Measurements from ENCODE around the gene SUSD2. TPM values are rescaled to one million over a fixed set of nuclear protein-coding genes. Genes with fewer than 3 reads are reported as not detected.

SUSD2 gene
- total and polyA plus RNA-seq, 2 of the 8 experiments (the other 6 are each of a cell fraction or from before 2014, with no cell fraction given) = 2.0 to 4.8 TPM

DNA sequence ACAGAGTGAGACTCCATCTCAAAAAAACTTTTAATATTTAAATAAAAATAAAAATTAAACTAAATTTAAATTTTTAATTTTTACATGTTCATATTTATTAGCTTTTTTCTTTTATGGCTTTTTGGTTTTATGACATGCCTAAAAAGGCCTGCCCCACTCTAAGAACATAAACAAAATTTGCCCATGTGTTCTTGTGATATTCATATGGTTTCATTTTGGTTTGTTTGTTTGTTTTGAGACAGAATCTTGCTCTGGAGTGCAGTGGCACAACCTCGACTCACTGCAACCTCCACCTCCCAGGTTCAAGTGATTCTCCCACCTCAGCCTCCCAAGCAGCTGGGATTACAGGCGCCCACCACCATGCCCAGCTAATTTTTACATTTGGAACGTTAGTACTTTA, 27.7 kb downstream of the SUSD2 start:
- no peak overlapping the region for H3K9ac ChIP-seq (replicated peaks in 1 of 4; ENCODE audit: extremely low read depth in 1 of 4, low read depth in 3 of 4, low read length in 3 of 4)
- POLR2A ChIA-PET (ENCODE audit: partially characterized antibody) = no interaction called here
- H3K14ac ChIP-seq (ENCODE audit: insufficient read length) = no peak overlapping the region
- peaks cover 0 to 5% (median under 1%) of the 10 kb centered on the region in 4 experiments; a peak in 1 of 7 replicates for H3K4me1 ChIP-seq (replicated peaks in 1 of 4; ENCODE audit: control insufficient read depth in 3 of 4, insufficient read depth in 4 of 4, low read length in 3 of 4)
- H3K4me3 ChIP-seq (ENCODE audit: extremely low read depth in 1 of 4, insufficient read depth in 2 of 4, low read depth in 3 of 4, low read length in 4 of 4) = no peak overlapping the region
- no peak overlapping the region for H3K4ac ChIP-seq (replicated peaks; ENCODE audit: insufficient read length, low read depth, low read length)
- FAIRE-seq (no peak), DNase-seq (ENCODE audit: low read depth in 1 of 2, low spot score in 2 of 2) (no peak)
- CTCF ChIA-PET (ENCODE audit: partially characterized antibody) = interaction anchor here (2.8 to 3.2 kb wide), 2 partner anchors 20 to 22 kb away, joined by 9 to 17 read pairs; no protein-coding TSS in a partner anchor
- peaks cover 0 to 5% of the 10 kb centered on the region in 2 experiments; a peak in 2 of 4 replicates for H3K9me3 ChIP-seq (ENCODE audit: insufficient read depth in 2 of 2, low read depth in 1 of 2, low read length in 1 of 2)
- no peak overlapping the region for H2BK12ac ChIP-seq (ENCODE audit: low read depth, low read length)
- H3K27me3 ChIP-seq (replicated peaks in 1 of 4; ENCODE audit: control insufficient read depth in 3 of 4, extremely low read depth in 1 of 4, insufficient read depth in 3 of 4, low read length in 3 of 4) = no peaks in the 10 kb centered on the region
- no peaks in the 10 kb centered on the region for H3K36me3 ChIP-seq (ENCODE audit: control insufficient read depth in 2 of 4, insufficient read depth in 4 of 4, low read length in 3 of 4)
- no peaks in the 10 kb centered on the region for H3K79me2 ChIP-seq (ENCODE audit: control insufficient read depth in 1 of 2, insufficient read depth in 2 of 2, low read length in 2 of 2)
- WGBS, 2 experiments (ENCODE audit: extremely low coverage in 1 of 2, insufficient coverage in 1 of 2, insufficient read length in 1 of 2, insufficient replicate concordance in 2 of 2, low coverage in 1 of 2, low lambda C conversion rate in 2 of 2, missing lambda C conversion rate in 1 of 2) = 84% methylated on average over 3 of the region's 3 CpGs; no CpG with 5 or more reads in 1 of the 2 experiments
- H3K79me1 ChIP-seq (ENCODE audit: low read depth, low read length) = no peaks in the 10 kb centered on the region
- no peak overlapping the region for H2BK120ac ChIP-seq (replicated peaks; ENCODE audit: low read depth, low read length)
- H2BK20ac ChIP-seq (ENCODE audit: low read length) = no peak overlapping the region
- H4K8ac ChIP-seq (ENCODE audit: extremely low read depth, insufficient read depth, low read length) = no peak overlapping the region
- no peak overlapping the region for H2AK5ac ChIP-seq (ENCODE audit: low read depth, low read length)
- H3K4me2 ChIP-seq (ENCODE audit: insufficient read depth in 1 of 2, low read depth in 2 of 2, low read length in 2 of 2) = no peak overlapping the region
- no peak overlapping the region for H2BK15ac ChIP-seq (ENCODE audit: low read length)
- H4K91ac ChIP-seq (replicated peaks; ENCODE audit: insufficient read length, low read length) = no peak overlapping the region
- H3K56ac ChIP-seq (replicated peaks; ENCODE audit: insufficient read length, low read depth, low read length) = no peak overlapping the region
- no peak overlapping the region for H2BK5ac ChIP-seq (ENCODE audit: low read depth, low read length)
- H3K27ac ChIP-seq (ENCODE audit: low read depth, low read length) = no peak overlapping the region
- H3K23ac ChIP-seq (ENCODE audit: insufficient read length) = no peak overlapping the region
- H3K18ac ChIP-seq (ENCODE audit: extremely low read depth, low read length) = no peak overlapping the region
- H4K20me1 ChIP-seq (replicated peaks in 1 of 2; ENCODE audit: control insufficient read depth in 1 of 2, insufficient read depth in 2 of 2, low read length in 2 of 2) = no peaks in the 10 kb centered on the region
- no peak overlapping the region for H2AFZ ChIP-seq (ENCODE audit: low read length)
- H3K23me2 ChIP-seq (ENCODE audit: low read depth, low read length) = no peaks in the 10 kb centered on the region
- no peak overlapping the region for H4K5ac ChIP-seq (ENCODE audit: insufficient read length, low read depth, low read length)
- no peak for TF ChIP-seq BRCA1 (IDR thresholded peaks at IDR 0.05; ENCODE audit: low read depth, low read length)
- no peak for TF ChIP-seq E2F6 (IDR thresholded peaks at IDR 0.05)
- no peak for TF ChIP-seq ASH2L (IDR thresholded peaks at IDR 0.05; ENCODE audit: low read length)
- TF ChIP-seq CHD2 (IDR thresholded peaks at IDR 0.05; ENCODE audit: low read length) = no peak
- no peak for TF ChIP-seq SUZ12 (IDR thresholded peaks at IDR 0.05; ENCODE audit: low read length)
